GM12878 (cell line): Measurements from ENCODE around the gene DPY19L3. TPM values are rescaled to one million over a fixed set of nuclear protein-coding genes. Genes with fewer than 3 reads are reported as not detected.

Source experiments
- ATF2 ChIP-seq: IDR thresholded peaks from 2 replicates; pipeline ENCODE4 v1.6.1; 2012; ENCODE audit warnings: low read length, inconsistent platforms
- E4F1 ChIP-seq: fragments of 450-650 bp; IDR thresholded peaks from 2 replicates; pipeline ENCODE4 v1.6.1; 2018; ENCODE audit warnings: borderline replicate concordance, mild to moderate bottlenecking; ENCODE audit not compliant: partially characterized antibody
- IRF5 ChIP-seq: fragments of 450-650 bp; IDR thresholded peaks from 2 replicates; pipeline ENCODE4 v1.6.1; 2017; ENCODE audit warnings: borderline replicate concordance
- RELB ChIP-seq: fragments of 450-650 bp; IDR thresholded peaks from 2 replicates; pipeline ENCODE4 v1.6.1; 2017; ENCODE audit warnings: low read depth, mild to moderate bottlenecking, moderate library complexity
- polyA plus RNA-seq, 11 experiments: library from polyadenylated mRNA; depleted of rRNA in 4 of 11; unstranded in 6 of 11; stranded (reverse) in 5 of 11; fragments of >200 nt; fragmentation: Nextera tagmentation in 4 of 11; fragmentation: Illumina TruSeq in 1 of 11; extraction: Ambion mirVana in 4 of 11; extraction: Trizol in 1 of 11; gene quantifications; 1 replicate in 1 of 11; 2 replicates in 10 of 11; pipeline versions ENCODE4 v1.2.1 to v1.2.3, GENCODE V29; 2011 to 2016; ENCODE audit warnings: inconsistent platforms in 2 of 11, missing spikeins in 2 of 11, low read depth in 1 of 11
- total RNA-seq, 4 experiments: library from RNA; depleted of rRNA in 3 of 4; stranded (reverse); fragments of >200 nt in 3 of 4; fragmentation: Illumina TruSeq in 1 of 4; extraction: Trizol in 1 of 4; gene quantifications; 2 replicates each; pipeline versions ENCODE4 v1.2.1 to v1.2.3, GENCODE V29; 2013 to 2021

DPY19L3 gene
- total and polyA plus RNA-seq, 10 of the 15 experiments (the other 5 are each of a cell fraction or from before 2014, with no cell fraction given): 2.5 to 30.2 (median 13.7) TPM

GRCh38 chr19:32460476-32460875 is 54.9 kb downstream of the DPY19L3 start (continued):
- TF ChIP-seq E4F1 (no peak), RELB (no peak), IRF5 (no peak), ATF2 (no peak)
- TF ChIP-seq, all 136 proteins: peak for 0
